HEK293T (cell line): Measurements from ENCODE around the gene PHF20.

Experiments
- ELF4 ChIP-seq: fragments of 450-650 bp; IDR thresholded peaks from 2 replicates; pipeline ENCODE4 v1.6.1; 2017; ENCODE audit warnings: antibody characterized with exemption
- HDGF ChIP-seq: fragments of 450-650 bp; IDR thresholded peaks from 2 replicates; pipeline ENCODE4 v1.6.1; 2017; ENCODE audit warnings: antibody characterized with exemption, borderline replicate concordance
- SP1 ChIP-seq: fragments of 450-650 bp; IDR thresholded peaks from 2 replicates; pipeline ENCODE4 v1.6.1; 2017
- ZNF384 ChIP-seq: fragments of 450-650 bp; IDR thresholded peaks from 2 replicates; pipeline ENCODE4 v1.6.1; 2016

DNA sequence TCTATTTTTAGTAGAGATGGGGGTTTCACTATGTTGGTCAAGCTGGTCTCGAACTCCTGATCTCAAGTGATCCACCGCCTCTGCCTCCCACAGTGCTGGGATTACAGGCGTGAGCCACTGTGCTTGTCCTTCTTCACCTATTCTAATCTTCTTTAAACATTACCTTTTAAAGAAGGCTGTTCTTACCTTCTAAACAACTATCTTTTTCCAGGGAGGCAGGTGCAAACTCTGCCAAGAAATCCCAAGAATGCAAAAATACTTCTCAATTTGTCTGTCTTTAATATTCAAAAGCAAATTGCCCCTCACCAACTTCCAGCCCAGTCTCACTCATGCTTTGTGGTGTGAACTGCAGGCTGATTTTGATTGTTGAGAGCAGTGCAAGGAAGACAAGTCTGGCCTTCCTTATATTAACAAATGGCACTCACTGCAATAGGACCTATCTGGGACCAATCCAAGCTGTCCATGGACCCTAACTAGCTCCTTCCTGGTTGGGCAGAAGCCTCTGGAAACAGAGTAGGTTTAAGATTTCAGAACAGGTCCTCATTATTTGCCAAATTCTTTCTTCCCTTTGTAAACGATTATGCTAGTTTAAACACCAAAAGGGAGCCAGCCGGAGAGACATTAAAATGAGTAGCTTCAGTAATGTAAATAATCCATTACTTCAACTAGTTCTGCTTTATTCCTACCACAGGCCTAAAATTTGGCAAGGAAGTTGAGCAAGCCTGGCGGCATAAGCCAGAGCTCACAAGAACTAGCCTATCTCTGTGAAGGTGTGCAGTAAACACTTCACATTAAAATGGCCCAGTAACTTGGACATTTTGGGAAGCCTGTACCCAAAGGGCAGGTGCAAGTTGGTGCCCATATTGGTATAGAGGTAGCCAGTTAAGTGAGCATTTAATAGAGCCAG is 180.9 kb downstream of the PHF20 start:
- TF ChIP-seq HDGF (no peak), ELF4 (no peak), SP1 (no peak), ZNF384 (no peak)
